HL-60 (cell line): ENCODE measurements around the gene SLC22A13.

Experiments used
- POLR2AphosphoS5 ChIP-seq: IDR thresholded peaks from 2 replicates; pipeline ENCODE4 v1.6.1; 2012; ENCODE audit warnings: low read depth
- SPI1 ChIP-seq: IDR thresholded peaks from 2 replicates; pipeline ENCODE4 v1.6.1; 2012; ENCODE audit warnings: low read depth, mild to moderate bottlenecking, borderline replicate concordance
- TF ChIP-seq, protein P1 (sequence below): IDR thresholded peaks from one replicate; pipeline ENCODE4 v1.5.1; 2011; ENCODE audit warnings: low read length, control low read depth, inconsistent platforms; ENCODE audit not compliant: insufficient read depth

DNA sequence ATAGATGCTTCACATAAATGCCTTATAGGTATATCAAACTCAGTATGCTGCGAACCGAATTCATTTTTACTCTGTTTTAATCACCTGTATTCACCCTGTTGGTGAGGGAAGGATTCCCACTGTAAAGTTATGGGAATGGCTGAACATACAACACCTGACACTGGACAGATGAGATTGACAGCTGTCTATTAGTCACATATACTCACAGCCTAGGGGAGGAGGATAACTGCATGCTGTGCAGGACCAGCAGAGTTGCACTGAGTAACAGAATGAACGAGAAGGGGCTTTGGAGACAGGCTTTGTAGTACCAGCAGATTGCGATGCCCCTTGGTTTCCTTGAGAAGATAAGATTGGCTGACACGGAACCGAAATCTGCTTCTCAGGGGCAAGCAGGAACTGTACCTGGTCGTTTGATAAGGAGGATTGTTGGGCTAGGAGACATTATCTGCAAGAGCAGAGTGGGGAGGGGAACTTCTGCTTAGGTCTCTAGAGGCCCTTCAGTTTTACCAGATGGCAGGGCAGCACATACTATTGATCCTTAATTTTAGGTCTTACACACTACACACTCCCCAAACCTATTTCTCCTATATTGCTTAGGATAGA lies 43.5 kb upstream of the SLC22A13 start:
- TF ChIP-seq, protein P1, sequence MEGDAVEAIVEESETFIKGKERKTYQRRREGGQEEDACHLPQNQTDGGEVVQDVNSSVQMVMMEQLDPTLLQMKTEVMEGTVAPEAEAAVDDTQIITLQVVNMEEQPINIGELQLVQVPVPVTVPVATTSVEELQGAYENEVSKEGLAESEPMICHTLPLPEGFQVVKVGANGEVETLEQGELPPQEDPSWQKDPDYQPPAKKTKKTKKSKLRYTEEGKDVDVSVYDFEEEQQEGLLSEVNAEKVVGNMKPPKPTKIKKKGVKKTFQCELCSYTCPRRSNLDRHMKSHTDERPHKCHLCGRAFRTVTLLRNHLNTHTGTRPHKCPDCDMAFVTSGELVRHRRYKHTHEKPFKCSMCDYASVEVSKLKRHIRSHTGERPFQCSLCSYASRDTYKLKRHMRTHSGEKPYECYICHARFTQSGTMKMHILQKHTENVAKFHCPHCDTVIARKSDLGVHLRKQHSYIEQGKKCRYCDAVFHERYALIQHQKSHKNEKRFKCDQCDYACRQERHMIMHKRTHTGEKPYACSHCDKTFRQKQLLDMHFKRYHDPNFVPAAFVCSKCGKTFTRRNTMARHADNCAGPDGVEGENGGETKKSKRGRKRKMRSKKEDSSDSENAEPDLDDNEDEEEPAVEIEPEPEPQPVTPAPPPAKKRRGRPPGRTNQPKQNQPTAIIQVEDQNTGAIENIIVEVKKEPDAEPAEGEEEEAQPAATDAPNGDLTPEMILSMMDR, result no peak
- TF ChIP-seq POLR2AphosphoS5 (no peak), SPI1 (no peak)
